IPS DF 6.9 (cell line): ENCODE measurements around the gene APOBEC3A.
A peak's percentile ranks its signal among the peaks of the same experiment; 100 is the strongest.
"Not testable (repeated sequence)": the region's sequence is repeated elsewhere in the genome, so short reads cannot be mapped to it uniquely, and the experiment has no call there.

ENCODE experiments used
- DNase-seq: peaks from one replicate; pipeline ENCODE4 v3.0.0-alpha.2; 2013; ENCODE audit warnings: low read depth, low spot score
- H3K27ac ChIP-seq: one replicate; pipeline ENCODE4 v1.5.1; 2013; ENCODE audit warnings: low read length, control low read depth
- H3K27me3 ChIP-seq: 2 replicates; pipeline ENCODE4 v1.6.1; 2013; ENCODE audit warnings: mild to moderate bottlenecking, low read length; ENCODE audit not compliant: control insufficient read depth, insufficient read depth
- H3K36me3 ChIP-seq: 2 replicates; pipeline ENCODE4 v1.6.1; 2013; ENCODE audit warnings: low read length; ENCODE audit not compliant: control insufficient read depth, insufficient read depth
- H3K4me1 ChIP-seq: 2 replicates; pipeline ENCODE4 v1.6.1; 2013; ENCODE audit warnings: low read length; ENCODE audit not compliant: control insufficient read depth, insufficient read depth
- H3K4me3 ChIP-seq: 2 replicates; pipeline ENCODE4 v1.5.1; 2013; ENCODE audit warnings: mild to moderate bottlenecking, low read length
- H3K9me3 ChIP-seq: 2 replicates; pipeline ENCODE4 v1.6.1; 2013; ENCODE audit warnings: low read length, inconsistent platforms; ENCODE audit not compliant: control insufficient read depth, insufficient read depth
- WGBS: extraction: QIAGEN DNeasy Blood & Tissue Kit; methylation state at CpG from one replicate; pipeline ENCODE4 v1.1.7; 2013; ENCODE audit warnings: mixed read lengths, missing lambda C conversion rate; ENCODE audit not compliant: insufficient read length, insufficient coverage; 5-methylcytosine and 5-hydroxymethylcytosine counted together

Gene APOBEC3A

DNA sequence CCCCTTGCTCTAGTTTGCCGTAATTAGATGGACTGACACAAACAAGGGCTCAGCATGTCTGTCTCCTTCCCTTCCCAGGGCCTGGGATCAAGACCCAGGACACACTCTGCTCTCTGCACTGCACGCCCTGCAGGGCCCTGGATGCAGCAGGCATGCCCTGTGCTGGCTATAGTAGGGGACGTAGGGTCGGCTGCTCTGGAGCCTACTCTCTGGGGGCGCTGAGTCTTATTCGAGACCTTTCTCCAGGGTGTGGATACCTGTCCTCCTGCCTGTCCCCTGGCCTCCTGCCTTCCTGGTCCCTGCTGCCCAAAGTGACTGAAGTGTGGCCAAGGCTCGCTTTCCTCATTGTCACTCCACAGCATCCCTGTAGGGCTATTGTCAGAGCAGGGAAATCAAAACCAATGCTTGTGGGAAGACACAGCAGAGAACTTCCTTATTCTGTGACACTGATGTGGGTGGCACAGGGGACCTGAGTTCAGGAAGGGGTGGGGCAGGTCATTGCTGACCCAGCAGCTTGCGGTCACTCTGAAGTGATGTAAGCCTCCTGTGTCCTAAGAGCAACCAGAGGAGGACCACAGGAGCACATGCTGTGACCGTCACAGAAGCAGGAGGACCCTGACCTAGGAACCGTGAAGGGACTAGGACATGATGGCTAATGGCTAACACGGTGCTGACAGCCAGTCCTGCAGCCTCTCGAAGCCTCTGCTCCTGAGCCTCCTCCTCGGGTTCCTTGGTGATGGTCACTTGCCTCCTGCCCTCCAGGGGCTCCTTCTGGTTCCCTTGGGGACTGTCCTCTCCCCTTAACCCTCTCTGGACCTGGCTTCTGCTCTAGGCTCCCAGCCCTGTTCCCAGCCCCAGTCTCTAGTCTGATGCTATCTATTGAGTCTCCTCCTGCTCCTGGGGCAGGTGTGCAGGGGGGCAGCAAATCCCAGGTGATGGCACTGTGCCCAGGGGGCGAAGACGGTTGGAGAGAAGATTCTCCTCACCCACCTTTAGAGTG lies 10.3 kb downstream of the APOBEC3A start:
- Histone ChIP-seq H3K9me3 (no peaks in the 10 kb centered on the region), H3K36me3 (no peaks in the 10 kb centered on the region), H3K27ac (no peak overlapping the region), H3K27me3 (no peaks in the 10 kb centered on the region), H3K4me1 (no peaks in the 10 kb centered on the region), H3K4me3 (no peak overlapping the region)
- WGBS = no CpG with 5 or more reads among the region's 15 CpGs
- no peak for DNase-seq

DNA sequence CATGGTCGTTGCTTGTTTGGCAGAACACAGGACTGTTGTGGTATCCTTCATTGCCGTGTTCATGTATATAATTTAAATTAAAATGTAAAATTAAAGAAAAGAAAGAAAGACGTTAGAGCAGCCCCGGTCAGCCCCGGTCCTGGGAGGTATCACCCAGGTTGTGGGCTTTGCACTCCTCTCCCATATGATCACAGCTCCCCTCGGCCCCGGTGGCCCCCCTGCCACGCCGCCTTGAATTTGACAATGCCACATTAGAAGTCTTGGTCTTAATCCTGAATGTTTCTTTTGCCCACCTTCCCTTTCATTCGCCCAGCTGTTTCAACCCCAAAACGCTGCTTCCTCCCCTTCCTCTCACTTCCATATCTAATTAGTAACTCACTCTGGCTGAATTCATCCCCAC lies 11.4 kb downstream of the APOBEC3A start:
- no CpG with 5 or more reads among the region's 11 CpGs for WGBS

DNA sequence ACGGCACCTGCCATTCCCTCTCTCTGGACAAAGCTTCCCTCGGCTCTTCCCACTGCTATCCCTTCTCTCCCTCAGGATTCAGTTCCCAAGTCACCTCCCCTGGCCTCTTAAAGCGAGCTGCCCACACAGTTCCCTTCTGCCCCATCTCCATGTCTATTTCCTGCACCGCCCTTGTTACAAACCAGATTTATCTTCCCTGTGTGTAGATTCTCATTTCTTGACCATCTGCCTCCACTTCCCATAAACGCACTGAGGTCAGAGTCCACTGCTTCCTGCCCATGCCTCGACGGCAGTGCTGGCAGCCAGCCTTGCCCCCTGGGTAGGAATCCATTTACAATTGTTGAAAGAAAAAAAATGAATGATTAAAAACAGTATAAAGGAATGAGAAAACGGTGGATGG lies 13.1 kb downstream of the APOBEC3A start:
- no peak overlapping the region for H3K4me3 ChIP-seq
- H3K27ac ChIP-seq = no peak overlapping the region
- no CpG with 5 or more reads among the region's 8 CpGs for WGBS
- DNase-seq = no peak
- no peaks in the 10 kb centered on the region for H3K36me3 ChIP-seq
- H3K9me3 ChIP-seq = no peaks in the 10 kb centered on the region
- H3K4me1 ChIP-seq = 0 out of 2 replicates have a peak, but pooled peaks cover 1% of the 10 kb centered on the region
- no peaks in the 10 kb centered on the region for H3K27me3 ChIP-seq

More for the DNA sequence above, 11.4 kb downstream of the APOBEC3A start:
- Histone ChIP-seq H3K36me3 (no peaks in the 10 kb centered on the region), H3K4me3 (no peak overlapping the region), H3K4me1 (0 out of 2 replicates have a peak, but pooled peaks cover 1% of the 10 kb centered on the region), H3K9me3 (no peaks in the 10 kb centered on the region), H3K27ac (no peak overlapping the region), H3K27me3 (no peaks in the 10 kb centered on the region)
- DNase-seq = no peak

DNA sequence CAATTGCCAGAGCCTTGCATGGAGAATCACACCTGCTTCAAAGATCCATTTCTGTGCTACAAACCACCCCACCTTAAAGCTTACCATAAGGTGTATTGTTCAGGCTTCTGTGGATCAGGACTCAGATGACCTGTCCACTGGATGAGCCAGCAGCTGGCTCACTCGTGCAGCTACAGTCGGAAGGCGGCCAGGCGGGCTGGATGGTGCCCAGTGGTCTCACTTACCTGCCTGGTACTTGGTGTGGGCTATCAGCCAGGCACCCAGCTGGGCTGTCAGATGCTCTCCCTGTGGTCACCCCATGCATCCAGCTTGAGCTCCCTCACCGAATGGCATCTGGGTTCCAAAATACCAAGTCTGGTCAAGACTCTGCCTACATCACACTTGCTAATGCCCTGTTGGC lies 13.8 kb downstream of the APOBEC3A start:
- no peak overlapping the region for H3K27ac ChIP-seq
- WGBS = no CpG with 5 or more reads among the region's 5 CpGs
- H3K4me3 ChIP-seq = no peak overlapping the region
- no peaks in the 10 kb centered on the region for H3K27me3 ChIP-seq
- DNase-seq = no peak
- 0 out of 2 replicates have a peak, but pooled peaks cover 1% of the 10 kb centered on the region for H3K4me1 ChIP-seq
- H3K9me3 ChIP-seq = no peaks in the 10 kb centered on the region
- no peaks in the 10 kb centered on the region for H3K36me3 ChIP-seq

DNA sequence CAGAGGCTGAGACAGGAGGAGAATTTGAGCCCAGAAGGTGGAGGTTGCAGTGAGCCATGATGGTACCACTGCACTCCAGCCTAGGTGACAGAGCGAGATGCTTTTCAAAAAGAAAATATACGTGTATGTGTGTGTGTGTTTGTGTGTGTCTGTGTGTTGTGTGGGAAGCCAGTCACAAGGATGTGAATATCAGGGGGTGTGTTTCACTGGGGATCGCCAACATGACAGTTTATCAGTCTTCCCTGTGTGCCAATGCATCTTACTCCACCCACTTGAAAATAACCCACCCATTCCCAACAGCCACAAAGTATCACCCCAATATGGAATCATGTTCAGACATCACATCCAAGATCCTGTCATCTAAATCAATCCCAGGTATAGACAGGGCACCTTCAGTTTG lies 14.4 kb downstream of the APOBEC3A start:
- no peak for DNase-seq
- H3K27me3 ChIP-seq = no peaks in the 10 kb centered on the region
- no peaks in the 10 kb centered on the region for H3K36me3 ChIP-seq
- 0 out of 2 replicates have a peak, but pooled peaks cover 1% of the 10 kb centered on the region for H3K4me1 ChIP-seq
- H3K27ac ChIP-seq = no peak overlapping the region
- WGBS = no CpG with 5 or more reads among the region's 3 CpGs
- no peaks in the 10 kb centered on the region for H3K9me3 ChIP-seq
- H3K4me3 ChIP-seq = no peak overlapping the region

DNA sequence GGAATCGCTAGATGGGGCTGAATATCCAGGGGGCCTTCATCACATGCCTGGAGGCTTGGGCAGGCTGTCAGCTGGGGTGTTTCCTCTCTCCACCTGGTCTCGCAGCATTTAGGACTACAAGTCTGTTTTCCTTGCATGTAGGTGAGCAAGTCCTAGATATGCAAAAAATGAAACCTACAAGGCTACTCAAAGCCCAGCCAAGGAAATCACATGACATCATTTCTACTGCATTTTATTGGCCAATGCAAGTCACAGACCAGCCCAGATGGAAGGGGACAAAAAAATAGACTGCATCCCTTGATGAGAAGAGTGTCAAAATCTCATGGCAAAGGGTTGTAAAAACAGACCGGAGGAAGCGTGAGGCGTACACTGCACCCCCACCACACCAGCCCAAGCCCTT lies 15.1 kb downstream of the APOBEC3A start:
- Histone ChIP-seq H3K27ac (no peak overlapping the region), H3K4me3 (no peak overlapping the region), H3K36me3 (no peaks in the 10 kb centered on the region), H3K4me1 (0 out of 2 replicates have a peak, but pooled peaks cover 1% of the 10 kb centered on the region), H3K27me3 (no peaks in the 10 kb centered on the region), H3K9me3 (no peaks in the 10 kb centered on the region)
- DNase-seq = no peak
- WGBS = no CpG with 5 or more reads among the region's 5 CpGs

DNA sequence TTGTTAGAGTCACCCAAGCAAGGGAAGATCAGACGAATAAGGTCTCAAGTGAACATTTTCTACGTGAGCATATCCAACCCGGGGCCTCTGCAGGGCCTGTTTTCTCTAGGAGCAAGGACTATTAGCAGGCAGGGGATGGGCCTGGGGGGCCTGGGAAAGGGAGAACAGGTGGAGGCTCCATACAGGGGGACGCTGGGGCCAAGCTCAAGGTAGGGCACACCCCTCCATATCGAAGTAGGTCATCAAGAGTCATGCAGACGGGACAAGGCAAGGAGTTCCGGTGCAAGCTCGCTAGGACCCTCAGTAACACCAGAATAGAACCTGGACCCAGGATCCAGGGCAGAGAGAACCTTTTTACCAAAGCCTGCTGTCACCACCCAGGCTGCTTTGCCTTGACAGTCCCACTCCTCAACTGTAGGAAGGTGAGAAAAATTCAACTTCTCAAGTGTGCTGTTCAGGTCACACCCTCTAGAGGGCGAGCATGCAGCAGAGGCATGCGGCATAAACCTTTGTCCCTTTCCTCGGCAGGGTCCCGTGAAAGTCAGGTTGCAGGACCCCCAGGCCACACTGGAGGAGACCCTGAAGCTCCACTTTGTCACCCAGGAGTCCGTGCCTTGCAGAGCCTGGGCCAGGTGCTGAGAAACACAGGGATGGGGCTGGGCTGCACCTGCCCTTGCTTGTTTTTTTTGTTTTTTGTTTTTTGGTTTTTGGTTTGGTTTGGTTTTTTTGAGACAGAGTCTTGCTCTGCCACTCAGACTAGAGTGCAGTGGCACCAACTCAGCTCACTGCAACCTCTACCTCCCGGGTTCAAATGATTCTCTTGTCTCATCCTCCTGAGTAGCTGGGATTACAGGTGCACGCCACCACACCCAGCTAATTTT lies 16.1 kb downstream of the APOBEC3A start:
- DNase-seq = peak; percentile 31

DNA sequence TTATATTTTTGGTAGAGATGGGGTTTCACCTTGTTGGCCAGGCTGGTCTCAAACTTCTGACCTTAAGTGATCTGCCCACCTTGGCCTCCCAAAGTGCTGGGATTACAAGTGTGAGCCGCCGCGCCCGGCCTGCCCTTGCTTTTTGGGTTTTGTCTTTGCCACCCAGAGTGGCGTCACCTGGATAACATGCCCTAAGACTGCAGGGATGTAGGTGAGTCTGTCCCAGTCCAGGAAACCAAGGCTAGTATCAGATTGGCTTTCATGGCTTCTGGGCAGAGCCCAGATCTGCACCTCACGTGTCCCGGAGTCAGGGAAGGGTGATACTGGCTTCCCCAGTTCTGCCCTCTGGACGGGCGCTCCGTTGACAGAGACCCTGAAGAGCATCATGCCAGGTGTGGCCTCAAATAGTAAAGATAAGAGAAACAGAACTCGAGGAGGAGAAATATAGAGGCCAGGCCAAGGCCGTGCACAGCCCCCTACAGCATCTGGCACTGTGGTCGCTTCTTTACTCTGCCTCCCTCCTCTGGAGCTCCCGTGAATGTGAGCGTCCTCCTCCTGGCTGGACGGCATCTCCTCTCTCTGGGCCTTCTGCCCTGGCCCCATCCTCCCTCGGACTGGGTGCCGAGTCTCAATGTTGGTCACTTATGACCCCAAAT lies 16.9 kb downstream of the APOBEC3A start:
- no peaks in the 10 kb centered on the region for H3K36me3 ChIP-seq
- H3K4me1 ChIP-seq = 0 out of 2 replicates have a peak, but pooled peaks cover 1% of the 10 kb centered on the region
- H3K4me3 ChIP-seq = no peak overlapping the region
- WGBS = no CpG with 5 or more reads among the region's 18 CpGs
- H3K27ac ChIP-seq = no peak overlapping the region
- no peak for DNase-seq
- no peaks in the 10 kb centered on the region for H3K9me3 ChIP-seq
- no peaks in the 10 kb centered on the region for H3K27me3 ChIP-seq

More for the DNA sequence above, 16.1 kb downstream of the APOBEC3A start:
- WGBS = no CpG with 5 or more reads among the region's 15 CpGs
- Histone ChIP-seq H3K9me3 (no peaks in the 10 kb centered on the region), H3K4me3 (no peak overlapping the region), H3K4me1 (0 out of 2 replicates have a peak, but pooled peaks cover 1% of the 10 kb centered on the region), H3K27ac (no peak overlapping the region), H3K27me3 (no peaks in the 10 kb centered on the region), H3K36me3 (no peaks in the 10 kb centered on the region)

DNA sequence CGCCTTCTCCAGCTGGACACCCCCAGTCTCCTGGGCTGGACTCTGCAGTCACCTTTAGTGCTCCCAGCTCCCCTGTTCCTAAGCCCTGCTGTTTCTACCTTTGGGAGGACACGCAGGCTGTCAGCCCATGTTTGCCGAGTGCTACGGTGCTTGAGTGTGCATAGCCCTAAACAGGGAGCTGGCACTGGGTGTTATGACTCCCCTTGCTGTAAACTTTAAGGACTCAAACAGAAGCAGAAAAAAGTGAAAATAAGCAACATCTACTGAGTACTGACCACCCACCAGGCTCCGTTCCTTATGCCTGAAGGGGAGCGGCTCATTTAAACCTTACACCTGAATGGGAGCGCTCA lies 17.4 kb downstream of the APOBEC3A start:
- Histone ChIP-seq H3K4me3 (no peak overlapping the region), H3K9me3 (no peaks in the 10 kb centered on the region), H3K27me3 (no peaks in the 10 kb centered on the region), H3K36me3 (no peaks in the 10 kb centered on the region), H3K27ac (no peak overlapping the region), H3K4me1 (0 out of 2 replicates have a peak, but pooled peaks cover 1% of the 10 kb centered on the region)
- WGBS = no CpG with 5 or more reads among the region's 7 CpGs
- no peak for DNase-seq

DNA sequence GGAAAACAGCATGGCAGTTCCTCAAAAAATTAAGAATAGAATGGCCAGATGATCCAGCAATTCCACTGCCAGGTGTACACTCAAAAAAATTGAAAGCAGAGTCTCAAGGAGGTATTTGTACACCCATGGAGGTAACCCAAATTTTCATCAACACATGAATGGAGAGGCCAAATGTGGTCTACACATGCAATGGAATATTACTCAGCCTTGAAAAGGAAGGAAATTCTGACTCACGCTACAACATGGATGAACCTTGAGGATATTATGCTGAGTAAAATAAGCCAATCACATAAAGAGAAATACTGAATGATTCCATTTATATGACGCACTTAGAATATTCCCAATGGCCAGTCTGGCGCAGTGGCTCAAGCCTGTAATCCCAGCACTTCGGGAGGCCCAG lies 19.9 kb downstream of the APOBEC3A start:
- H3K27ac ChIP-seq, DNase-seq, H3K36me3 ChIP-seq, H3K4me3 ChIP-seq, H3K4me1 ChIP-seq, H3K27me3 ChIP-seq, H3K9me3 ChIP-seq: not testable (repeated sequence)
- no CpG with 5 or more reads among the region's 4 CpGs for WGBS
